ENCODE results near the gene NEXN.

GRCh38 chr1:77956464-77956863 lies 68.0 kb downstream of the NEXN start:
- TF ChIP-seq CTCF (IDR thresholded peaks at IDR 0.05; ENCODE audit: insufficient read depth, low read length) (no peak), REST (IDR thresholded peaks at IDR 0.05; ENCODE audit: insufficient replicate concordance, low read depth) (no peak)

Measured in HL-60 (cell line).